Neural progenitor cell (in vitro differentiated cells): Measurements from ENCODE around the gene ASAP2.

ENCODE experiments used
- CTCF ChIP-seq: fragments of 200-600 bp; sonication (generic); IDR thresholded peaks from 2 replicates; pipeline ENCODE4 v1.5.1; 2017; ENCODE audit warnings: antibody characterized with exemption, mild to moderate bottlenecking
- EZH2 ChIP-seq: fragments of 200-600 bp; sonication (generic); IDR thresholded peaks from 2 replicates; pipeline ENCODE4 v1.6.1; 2017; ENCODE audit warnings: antibody characterized with exemption, mild to moderate bottlenecking, moderate library complexity
- EZH2phosphoT487 ChIP-seq: fragments of 200-600 bp; sonication (generic); IDR thresholded peaks from 2 replicates; pipeline ENCODE4 v1.6.1; 2017; ENCODE audit warnings: antibody characterized with exemption

GRCh38 chr2:9360701-9361100 is 154.1 kb downstream of the ASAP2 start:
- TF ChIP-seq CTCF (no peak), EZH2 (no peak), EZH2phosphoT487 (no peak)
